Measurements from ENCODE around the gene POFUT2.
"Not testable (repeated sequence)": the region's sequence is repeated elsewhere in the genome, so short reads cannot be mapped to it uniquely, and the experiment has no call there.

POFUT2 gene

DNA sequence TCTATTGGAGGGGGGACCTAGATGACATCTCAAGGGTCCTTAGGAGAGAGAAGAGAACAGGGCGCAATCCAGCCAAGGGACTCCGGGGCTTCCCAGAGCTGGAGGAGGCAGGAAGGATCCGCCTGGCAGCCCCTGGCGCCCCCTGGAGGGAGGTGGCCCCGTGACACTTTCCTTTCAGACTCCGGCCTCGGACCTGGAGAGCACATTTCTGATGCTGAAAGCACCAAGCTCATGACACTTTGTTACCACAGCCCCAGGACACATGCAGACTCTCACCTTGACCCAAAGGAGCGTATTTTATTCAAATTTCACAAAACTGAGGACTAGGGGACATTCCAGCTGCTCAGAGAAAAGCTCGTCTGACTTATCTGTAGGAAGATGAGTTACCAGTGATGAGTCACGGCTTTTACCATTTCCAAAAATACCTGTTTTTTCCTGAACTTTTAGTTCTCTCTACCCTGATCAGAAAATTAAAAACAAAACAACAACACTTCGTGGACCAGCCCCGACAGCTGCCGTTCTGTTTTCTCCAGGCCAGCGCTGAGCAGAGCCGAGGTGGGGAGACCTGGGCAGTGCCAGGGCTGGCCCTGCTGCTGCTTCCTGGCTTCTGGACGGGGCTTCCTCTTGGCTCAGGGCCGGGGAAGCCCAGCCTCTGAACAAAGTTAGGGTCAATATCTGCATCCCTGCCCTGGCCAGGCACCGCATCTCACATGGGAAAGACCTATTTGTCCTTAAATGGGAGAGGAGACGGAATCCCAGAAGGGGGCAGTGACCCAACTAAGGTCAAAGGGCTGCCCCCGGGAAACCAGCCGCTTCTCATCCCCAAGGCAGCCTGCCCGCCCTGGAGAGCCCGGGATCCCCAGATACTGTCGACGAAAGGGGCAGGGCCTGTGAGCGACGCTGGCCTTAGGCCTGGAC, 21.6 kb upstream of the POFUT2 start:
- DNase-seq: no peak

DNA sequence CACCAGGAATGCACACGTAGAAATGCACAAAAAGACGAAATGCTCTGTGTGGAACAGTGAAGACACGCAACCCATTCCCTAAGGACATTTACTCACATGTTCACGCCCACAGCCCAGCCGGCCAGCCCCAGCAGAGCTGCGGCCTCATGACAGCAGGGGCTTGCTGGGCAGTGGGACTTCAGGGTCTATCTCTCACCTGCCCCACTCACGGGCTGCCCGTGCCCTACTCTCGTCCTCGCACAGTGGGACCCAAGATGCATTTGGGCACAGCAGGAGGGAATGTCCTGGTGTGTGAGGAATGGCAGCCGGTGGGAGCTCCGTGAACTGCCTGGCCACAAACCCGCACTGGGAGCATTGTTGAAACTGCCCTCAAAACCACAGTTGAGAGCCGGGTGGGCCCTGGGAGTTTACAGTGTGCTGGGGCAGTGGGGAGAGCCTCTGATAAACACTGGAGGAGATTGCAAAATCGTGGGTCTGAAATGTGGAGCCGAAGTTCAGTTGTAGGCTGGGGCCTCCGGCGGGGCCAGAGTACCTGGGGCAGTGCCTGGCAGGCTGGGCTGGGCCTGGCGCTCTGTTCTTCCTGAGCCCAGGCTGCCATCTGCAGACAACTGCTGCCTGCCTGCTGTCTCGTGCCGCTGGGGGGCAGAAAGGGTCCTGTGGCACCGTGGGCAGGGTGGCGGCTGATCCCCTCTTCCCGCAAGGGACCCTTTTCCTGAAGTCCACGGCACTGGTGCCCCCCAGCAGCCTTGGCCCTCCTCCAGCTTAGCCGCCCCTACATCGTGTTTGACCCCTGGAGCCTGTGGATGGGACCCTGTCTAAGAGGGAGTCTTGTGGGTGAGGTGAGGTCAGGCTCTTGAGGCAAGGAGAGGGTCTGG, 20.7 kb upstream of the POFUT2 start:
- no peak for DNase-seq

DNA sequence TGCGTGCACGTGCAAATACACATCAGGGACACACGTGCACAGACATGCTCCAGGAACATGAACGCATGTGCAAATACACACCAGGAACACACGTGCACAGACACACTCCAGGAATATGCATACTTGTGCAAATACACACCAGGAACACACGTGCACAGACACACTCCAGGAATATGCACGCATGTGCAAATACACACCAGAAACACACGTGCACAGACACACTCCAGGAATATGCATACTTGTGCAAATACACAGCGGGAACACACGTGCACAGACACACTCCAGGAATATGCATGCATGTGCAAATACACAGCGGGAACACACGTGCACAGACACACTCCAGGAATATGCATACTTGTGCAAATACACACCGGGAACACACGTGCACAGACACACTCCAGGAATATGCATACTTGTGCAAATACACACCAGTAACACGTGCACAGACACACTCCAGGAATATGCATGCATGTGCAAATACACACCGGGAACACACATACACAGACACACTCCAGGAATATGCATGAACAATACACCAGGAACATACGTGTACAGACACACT, 20.0 kb upstream of the POFUT2 start:
- DNase-seq: not testable (repeated sequence)

DNA sequence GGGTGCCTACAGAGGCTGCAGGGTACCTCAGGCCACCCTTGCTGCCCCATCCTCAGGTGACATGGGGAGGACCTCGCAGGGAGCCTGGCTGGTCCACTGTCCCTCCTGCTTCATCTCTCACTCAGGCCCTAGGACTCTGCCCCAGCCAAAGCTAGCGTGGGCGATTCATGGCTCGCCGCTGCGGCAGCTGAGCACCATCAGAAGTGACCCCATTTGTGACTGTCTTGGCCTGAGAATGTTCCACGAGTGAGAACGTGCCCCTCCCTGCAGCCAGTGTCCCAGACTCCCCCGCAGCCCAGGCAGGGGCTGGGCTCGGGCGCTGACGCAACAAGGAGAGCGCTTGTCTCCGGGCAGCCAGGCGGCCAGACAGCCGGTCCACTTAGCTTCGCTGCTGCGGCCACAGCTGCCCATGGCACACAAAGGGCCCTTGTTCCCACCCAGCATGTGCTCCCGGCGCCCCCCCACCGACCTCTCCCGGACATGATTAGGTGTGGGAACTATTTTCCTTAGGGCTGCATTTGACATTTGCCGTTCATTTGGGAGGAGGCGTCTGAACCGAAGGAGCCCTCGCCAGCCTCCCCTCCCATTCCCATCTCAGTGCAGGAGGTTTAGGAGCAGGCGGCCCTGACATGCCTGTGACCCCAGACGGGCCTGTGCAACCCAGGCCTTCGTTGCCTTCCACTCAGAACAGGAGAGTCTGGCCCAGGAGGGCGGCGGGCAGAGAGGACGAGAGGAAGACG, 19.3 kb upstream of the POFUT2 start:
- DNase-seq: no peak

GRCh38 chr21:45306453-45306831, 18.7 kb upstream of the POFUT2 start:
- no peak for DNase-seq

DNA sequence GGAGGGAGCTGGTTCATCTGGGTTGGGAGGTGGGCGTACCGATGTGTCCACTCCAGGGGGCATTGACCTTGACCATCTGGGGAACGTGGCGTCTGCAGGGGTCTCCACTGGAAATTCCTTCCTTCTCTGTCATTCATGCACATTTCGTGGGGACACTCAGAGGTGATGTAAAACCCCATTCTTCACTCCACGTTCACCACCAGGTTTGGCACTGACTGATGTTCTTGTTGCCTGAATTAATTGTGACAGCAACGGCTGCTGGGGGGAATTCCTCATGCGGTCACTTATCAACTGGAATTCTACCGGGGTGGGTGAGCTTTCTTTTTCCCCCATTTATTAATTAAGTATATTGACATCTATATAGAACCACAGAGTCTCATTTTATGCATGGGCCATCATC, 18.1 kb upstream of the POFUT2 start:
- DNase-seq: no peak

DNA sequence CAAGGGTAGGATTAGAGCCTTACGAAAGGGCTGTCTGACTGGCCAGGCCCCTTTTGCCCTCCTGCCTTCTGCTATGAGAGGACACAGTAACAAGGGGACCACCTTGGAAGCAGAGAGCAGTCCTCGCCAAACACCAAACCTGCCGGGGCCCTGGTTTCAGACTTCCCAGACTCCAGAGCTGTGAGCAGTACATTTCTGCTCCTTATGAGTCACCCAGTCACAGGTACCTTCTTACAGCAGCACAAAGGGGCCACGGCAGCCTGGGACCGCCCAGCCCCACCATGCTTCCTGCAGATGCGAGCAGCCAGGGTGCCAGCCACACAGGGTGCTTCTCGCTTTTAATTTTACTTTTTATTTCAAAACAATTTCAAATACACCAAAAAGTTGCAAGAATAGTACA, 17.2 kb upstream of the POFUT2 start:
- no peak for DNase-seq

- DNase-seq: no peak
Measured at GRCh38 chr21:45304476-45304830, 16.8 kb upstream of the POFUT2 start.

- DNase-seq: no peak
Measured at GRCh38 chr21:45303751-45304475, 16.2 kb upstream of the POFUT2 start.

GRCh38 chr21:45303091-45303615, 15.5 kb upstream of the POFUT2 start:
- DNase-seq: no peak

DNA sequence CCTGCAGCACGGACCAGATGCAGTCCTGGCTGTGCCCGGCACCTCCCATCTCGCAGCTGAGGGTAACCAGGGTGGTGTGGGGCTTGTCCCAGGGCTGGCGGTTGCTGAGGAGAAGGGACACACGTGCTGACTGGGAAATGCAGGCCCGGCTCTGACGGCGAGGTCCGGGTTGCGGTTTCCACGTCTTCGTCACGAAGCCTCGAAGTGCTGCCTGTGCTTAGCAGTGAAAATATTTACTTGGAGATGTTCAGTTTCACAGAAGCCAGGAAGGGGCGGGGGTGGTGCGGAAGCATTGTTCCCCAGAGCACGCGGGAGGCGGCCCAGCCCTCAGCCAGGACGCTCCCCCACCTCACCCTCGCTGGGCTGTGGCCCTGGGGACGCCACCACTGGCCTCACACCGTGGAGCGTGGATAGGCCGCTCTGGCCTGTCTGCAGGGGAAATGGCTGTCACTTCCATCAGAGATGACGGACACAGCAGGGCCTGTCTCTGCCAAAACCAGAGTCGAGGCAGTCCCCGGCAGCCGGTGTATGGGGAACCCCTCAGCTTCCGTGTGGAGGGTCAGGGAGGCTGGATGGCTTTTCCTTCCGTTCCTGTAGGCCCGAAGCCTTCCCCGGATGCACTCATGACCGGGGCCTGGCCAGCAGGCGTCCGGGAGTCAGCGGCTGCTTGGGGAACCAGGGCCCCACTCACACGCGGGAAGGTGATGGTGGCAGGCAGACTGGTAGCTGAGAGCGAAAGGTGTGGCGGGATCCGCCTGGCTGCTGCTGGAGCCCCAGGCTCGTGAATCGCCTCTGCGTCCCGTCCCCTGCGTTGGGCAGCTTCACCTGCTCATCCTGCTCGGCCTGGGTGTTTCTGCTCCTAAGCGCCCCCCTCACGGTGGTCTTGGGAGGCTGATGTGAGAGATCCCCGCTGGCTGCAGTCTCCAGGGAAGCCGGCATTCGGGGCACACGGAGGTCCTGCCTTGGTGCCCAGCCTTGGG, 14.7 kb upstream of the POFUT2 start:
- DNase-seq: no peak

- DNase-seq: no peak
Measured at GRCh38 chr21:45301521-45302081, 13.9 kb upstream of the POFUT2 start.

- DNase-seq: no peak
Measured at GRCh38 chr21:45300786-45301520, 13.3 kb upstream of the POFUT2 start.

GRCh38 chr21:45299864-45300785, 12.4 kb upstream of the POFUT2 start:
- no peak for DNase-seq

DNA sequence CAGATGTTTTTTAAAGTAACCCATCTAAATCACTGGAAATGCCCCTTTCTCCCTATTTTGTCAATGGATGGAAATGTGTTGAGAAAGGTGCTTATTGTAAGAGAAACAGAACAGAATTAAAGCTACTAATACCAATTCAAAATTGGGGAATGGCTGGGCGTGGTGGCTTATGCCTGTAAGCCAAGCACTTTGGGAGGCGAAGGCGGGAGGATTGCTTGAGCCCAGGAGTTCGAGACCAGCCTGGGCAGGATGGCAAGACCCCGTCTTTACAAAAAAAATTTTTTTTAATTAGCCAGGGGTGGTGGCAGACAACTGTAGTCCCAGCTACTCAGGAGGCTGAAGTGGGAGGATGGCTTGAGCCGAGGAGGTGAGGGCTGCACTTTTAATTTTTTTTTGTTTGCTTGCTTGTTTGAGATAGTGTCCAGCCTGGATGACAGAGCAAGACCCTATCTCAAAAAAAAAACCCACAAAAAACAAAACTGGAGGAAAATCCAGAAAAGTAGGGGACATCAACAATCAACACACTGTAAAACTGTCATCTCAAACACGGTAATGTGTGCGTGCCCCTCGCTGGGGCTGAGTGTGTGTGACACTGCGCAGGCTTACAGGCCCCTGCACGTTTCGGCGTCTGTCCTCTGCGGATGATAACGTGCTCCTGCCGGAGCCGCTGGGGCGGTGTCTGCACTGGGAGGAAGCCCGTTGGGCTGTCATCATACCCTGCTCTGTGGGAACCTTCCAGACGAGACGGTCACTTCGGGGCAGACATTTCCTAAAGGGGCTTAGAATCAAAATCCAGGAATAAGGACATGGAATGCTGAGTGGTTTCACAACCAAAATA, 11.6 kb upstream of the POFUT2 start:
- no peak for DNase-seq

GRCh38 chr21:45297869-45298268, 10.2 kb upstream of the POFUT2 start:
- no peak for DNase-seq

GRCh38 chr21:45297329-45297728, 9.6 kb upstream of the POFUT2 start:
- DNase-seq: no peak

DNA sequence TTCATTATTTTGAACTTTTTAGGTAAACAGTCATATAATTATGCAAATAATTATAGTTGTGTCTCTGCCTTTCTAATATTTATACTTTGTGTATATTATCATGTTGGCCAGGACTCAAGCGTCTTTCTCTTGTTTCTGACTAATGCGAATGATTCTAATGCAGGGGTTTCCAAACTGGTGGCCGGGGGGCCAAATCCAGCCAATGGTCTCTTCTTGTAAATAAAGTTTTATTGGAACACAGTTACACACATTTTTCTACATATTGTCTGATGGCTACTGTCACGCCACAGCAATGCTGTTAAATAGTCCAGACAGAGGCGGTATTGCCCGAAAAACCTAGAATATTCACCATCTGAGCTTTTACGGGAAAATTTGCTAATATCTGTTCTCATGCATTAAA, 8.9 kb upstream of the POFUT2 start:
- no peak for DNase-seq
